ENCODE measurements around the gene ZDHHC12. TPM values are rescaled to one million over a fixed set of nuclear protein-coding genes. Genes with fewer than 3 reads are reported as not detected.
A peak's percentile ranks its signal among the peaks of the same experiment; 100 is the strongest.

ZDHHC12 gene
- total RNA-seq, 3 donors from 2014 or later = 33.0 to 89.5 (median 76.8) TPM

DNA sequence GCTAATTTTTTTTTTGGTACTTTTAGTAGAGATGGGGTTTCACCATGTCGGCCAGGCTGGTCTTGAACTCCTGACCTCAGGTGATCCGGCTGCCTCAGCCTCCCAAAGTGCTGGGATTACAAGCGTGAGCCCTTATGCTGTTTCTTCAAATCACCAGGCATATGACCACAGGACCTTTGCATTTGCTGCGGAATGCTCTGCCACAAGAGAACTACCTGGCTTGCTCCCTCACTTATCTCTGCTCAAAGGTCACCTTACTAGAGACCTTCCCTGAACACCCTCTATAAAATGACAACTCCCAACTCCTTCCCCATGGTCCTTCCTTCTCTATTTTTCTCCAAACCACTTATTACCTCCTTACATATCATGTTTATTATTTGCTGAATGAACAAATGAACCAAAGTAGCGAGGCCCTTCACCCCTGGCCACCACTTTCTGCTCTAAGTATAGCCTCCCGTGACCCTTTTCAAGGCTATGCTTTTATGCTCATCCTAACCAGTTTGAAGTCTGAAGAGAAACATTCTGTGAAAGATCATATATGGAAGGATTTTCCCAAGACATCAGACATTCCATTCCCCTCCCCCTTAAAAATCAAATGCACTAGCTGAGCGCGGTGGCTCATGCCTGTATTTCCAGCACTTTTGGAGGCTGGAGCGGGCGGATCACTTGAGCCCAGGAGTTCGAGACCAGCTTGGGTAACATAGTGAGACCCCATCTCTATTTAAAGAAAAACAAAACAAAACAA is 46.5 kb upstream of the ZDHHC12 start:
- ATAC-seq (peak; percentile 31), DNase-seq (peak in 1 of 3 donors; percentile 25)
- Histone ChIP-seq H3K36me3 (ENCODE audit: low read depth) (no peaks in the 10 kb centered on the region), H3K4me1 (ENCODE audit: low read depth) (peaks cover 15% of the 10 kb centered on the region), H3K4me3 (peak overlapping the region; percentile 66), H3K9me3 (no peaks in the 10 kb centered on the region)
- TF ChIP-seq, protein P1, sequence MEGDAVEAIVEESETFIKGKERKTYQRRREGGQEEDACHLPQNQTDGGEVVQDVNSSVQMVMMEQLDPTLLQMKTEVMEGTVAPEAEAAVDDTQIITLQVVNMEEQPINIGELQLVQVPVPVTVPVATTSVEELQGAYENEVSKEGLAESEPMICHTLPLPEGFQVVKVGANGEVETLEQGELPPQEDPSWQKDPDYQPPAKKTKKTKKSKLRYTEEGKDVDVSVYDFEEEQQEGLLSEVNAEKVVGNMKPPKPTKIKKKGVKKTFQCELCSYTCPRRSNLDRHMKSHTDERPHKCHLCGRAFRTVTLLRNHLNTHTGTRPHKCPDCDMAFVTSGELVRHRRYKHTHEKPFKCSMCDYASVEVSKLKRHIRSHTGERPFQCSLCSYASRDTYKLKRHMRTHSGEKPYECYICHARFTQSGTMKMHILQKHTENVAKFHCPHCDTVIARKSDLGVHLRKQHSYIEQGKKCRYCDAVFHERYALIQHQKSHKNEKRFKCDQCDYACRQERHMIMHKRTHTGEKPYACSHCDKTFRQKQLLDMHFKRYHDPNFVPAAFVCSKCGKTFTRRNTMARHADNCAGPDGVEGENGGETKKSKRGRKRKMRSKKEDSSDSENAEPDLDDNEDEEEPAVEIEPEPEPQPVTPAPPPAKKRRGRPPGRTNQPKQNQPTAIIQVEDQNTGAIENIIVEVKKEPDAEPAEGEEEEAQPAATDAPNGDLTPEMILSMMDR (IDR thresholded peaks at IDR 0.05) = no peak
- intact Hi-C loops (cut with DNase I, micrococcal nuclease) = no loop called here

DNA sequence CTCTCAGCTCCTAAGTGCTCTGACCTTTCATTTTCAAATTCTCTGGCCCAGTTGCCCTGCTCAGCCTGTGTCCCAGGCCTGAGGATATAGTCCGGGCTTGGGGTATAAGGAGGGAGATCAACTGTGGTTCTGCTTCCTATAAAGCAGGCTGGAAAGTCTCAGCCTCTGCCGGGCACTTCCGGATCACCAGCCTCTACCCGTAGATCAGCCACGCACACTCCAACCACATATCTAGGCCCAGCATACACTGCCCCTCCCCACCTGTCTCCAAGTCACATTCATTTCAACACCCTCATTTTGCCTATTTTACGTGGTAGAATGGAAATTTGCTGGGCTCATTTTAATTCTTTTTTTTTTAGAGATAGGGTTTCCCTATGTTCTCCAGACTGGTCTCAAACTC is 44.7 kb upstream of the ZDHHC12 start:
- ATAC-seq (no peak), DNase-seq (no peak)
- Histone ChIP-seq H3K9me3 (no peaks in the 10 kb centered on the region), H3K4me3 (no peak overlapping the region), H3K36me3 (ENCODE audit: low read depth) (no peaks in the 10 kb centered on the region), H3K4me1 (ENCODE audit: low read depth) (peaks cover 15% of the 10 kb centered on the region)
- intact Hi-C loops (cut with DNase I, micrococcal nuclease) = no loop called here
- TF ChIP-seq, protein P1 (IDR thresholded peaks at IDR 0.05) = no peak

DNA sequence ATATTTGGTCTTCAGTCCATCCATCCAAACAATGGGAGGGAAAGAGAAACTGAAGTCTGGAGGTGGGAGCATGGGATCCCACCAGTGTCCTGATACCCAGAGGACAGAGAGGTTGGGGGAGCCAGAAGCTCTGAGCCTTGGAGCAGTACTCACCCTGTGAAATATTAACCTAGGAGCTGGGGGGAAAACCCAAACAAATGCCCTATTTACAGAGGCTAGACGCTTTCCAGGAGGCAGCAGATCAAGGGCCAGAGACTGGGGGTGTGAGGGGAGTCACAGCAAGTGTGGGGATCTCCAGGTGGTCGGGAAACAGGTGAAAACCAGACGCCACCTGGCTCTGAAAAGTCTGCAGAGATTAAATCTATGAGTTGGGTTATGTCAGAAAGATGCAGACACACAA is 41.6 kb upstream of the ZDHHC12 start:
- no peaks in the 10 kb centered on the region for H3K36me3 ChIP-seq (ENCODE audit: low read depth)
- no peak overlapping the region for H3K4me3 ChIP-seq
- H3K4me1 ChIP-seq (ENCODE audit: low read depth) = peaks cover 13% of the 10 kb centered on the region
- intact Hi-C loops (cut with DNase I, micrococcal nuclease) = no loop called here
- no peaks in the 10 kb centered on the region for H3K9me3 ChIP-seq
- DNase-seq = no peak
- ATAC-seq = no peak
- TF ChIP-seq, protein P1 (IDR thresholded peaks at IDR 0.05) = no peak

DNA sequence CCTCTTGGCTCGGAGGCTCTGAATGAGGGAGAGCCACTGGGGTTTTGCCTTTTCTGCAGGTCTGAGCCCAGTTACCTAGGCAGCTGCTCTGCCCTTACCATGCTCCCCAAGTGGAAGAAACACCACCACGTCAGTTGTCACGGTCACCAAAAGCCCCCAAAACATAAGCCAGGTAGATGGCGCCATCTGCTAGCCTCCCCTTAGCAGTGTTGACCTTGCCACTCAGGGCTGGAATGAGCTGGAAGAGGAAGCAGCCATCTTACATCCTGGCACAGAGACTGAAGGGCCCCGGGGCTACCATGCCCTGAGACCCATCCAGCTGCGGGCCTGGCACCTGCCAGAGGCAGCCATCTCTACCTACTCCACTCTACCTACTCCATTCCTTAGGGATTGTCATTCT is 40.4 kb upstream of the ZDHHC12 start:
- intact Hi-C loops (cut with DNase I, micrococcal nuclease) = no loop called here
- no peak for ATAC-seq
- peaks cover 4% of the 10 kb centered on the region for H3K4me1 ChIP-seq (ENCODE audit: low read depth)

DNA sequence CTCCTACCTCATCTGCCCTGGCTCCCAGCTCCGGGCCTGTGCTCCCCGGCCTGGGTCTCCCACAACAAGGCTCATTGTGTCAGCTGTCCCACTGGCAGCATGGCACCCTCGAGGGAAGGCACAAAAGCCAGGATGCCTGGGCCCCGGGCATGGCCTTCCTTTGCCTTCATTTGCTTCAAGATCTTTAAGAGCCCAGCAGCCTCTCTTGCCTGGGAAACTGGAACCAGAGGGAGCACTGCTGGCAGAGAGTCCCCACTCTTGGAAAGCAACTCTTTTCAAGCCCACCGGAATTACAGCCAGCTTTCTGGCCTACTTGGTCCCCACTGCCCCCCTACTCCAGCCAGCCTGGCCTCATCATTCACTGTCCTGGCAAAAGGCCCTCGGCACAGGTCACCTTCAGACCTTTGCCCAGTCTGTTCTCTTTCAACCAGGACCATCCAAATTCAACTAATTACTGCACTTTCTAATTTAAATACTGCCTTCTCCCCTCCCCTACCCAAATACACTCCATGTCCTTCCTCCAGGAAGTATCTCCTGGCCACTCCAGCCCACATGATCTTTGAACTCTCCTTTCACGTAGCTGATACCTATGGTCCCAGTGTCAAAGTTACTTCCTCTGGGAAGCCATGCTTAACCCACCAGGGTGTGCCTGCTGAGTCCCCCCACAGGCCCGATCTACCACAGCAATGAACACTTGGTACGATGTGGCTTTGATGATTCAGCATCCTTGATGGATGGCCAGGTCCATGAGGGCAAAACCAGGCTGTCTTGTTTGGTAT is 38.9 kb upstream of the ZDHHC12 start:
- Histone ChIP-seq H3K9me3 (no peaks in the 10 kb centered on the region), H3K36me3 (ENCODE audit: low read depth) (no peaks in the 10 kb centered on the region), H3K4me1 (ENCODE audit: low read depth) (peaks cover 4% of the 10 kb centered on the region), H3K4me3 (no peak overlapping the region)
- intact Hi-C loops (cut with DNase I, micrococcal nuclease) = no loop called here
- TF ChIP-seq, protein P1 (IDR thresholded peaks at IDR 0.05) = no peak
- ATAC-seq (peak; percentile 75), DNase-seq (no peak)

More for the DNA sequence above, 40.4 kb upstream of the ZDHHC12 start:
- no peak for DNase-seq
- H3K9me3 ChIP-seq = no peaks in the 10 kb centered on the region
- H3K4me3 ChIP-seq = no peak overlapping the region
- TF ChIP-seq, protein P1 (IDR thresholded peaks at IDR 0.05) = no peak
- H3K36me3 ChIP-seq (ENCODE audit: low read depth) = no peaks in the 10 kb centered on the region
